Dedifferentiated amniotic fluid mesenchymal stem cell (primary cell): ENCODE measurements around the gene ZNF653.
"Not testable (repeated sequence)": the region's sequence is repeated elsewhere in the genome, so short reads cannot be mapped to it uniquely, and the experiment has no call there.

Source experiments
- DNase-seq: peaks from one replicate; pipeline ENCODE4 v3.0.0-alpha.2; 2016; ENCODE audit errors: extremely low spot score

The ZNF653 gene

DNA sequence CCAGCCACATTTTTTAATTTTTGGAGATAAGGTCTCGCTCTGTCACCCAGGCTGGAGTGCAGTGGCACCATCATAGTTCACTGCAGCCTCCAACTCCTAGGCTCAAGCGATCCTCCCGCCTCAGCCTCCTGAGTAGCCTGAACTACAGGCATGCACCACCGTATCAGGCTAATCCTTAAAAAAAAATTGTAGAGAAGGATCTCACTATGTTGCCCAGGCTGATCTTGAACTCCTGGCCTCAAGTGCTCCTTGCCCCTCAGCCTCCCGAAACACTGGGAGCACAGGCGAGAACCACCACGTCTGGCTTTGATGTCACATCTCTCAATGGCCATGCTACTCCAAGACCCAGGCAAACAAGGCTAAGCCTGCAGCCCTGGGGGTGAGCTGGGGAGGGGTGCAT is 49.0 kb downstream of the ZNF653 start:
- DNase-seq: no peak

GRCh38 chr19:11455233-11455554 is 50.4 kb downstream of the ZNF653 start:
- not testable (repeated sequence) for DNase-seq

- no peak for DNase-seq
These were observed 51.9 kb downstream of the ZNF653 start for GRCh38 chr19:11453468-11454341.

DNA sequence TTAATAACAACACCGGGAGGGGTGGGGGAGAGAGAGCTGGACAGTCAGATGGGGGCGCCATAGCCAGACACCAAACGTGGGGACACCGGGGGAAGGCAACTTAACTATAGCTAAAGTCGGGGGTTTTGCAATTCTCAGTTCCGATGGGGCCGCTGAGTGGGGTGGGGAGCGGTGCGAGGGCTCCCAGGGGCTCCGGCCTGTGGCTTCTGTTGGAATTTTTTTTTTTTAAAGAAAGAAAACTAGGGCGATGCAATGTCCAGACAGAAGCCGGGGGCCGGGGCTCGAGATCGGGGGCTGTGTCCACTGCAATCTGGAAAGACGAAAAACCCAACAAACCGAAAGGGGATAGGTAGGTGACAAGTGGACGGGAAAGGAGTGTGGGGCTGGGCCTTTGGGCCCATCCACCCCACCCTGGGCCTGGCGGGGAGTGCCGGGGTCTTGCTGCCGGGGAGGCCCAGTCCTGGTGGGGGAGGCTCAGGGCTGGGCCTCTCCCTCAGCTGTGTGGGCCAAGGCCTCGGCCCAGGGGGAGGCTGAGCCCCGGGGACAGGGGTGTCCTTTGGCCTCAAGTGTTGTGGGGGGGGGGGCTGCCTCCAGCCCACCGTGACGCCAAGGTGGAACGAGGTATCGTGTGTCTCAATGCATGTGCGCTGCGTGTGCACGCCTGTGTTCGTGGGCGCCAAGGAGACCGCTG is 52.9 kb downstream of the ZNF653 start:
- no peak for DNase-seq

- no peak for DNase-seq
These were observed 53.6 kb downstream of the ZNF653 start for GRCh38 chr19:11451871-11452619.

DNA sequence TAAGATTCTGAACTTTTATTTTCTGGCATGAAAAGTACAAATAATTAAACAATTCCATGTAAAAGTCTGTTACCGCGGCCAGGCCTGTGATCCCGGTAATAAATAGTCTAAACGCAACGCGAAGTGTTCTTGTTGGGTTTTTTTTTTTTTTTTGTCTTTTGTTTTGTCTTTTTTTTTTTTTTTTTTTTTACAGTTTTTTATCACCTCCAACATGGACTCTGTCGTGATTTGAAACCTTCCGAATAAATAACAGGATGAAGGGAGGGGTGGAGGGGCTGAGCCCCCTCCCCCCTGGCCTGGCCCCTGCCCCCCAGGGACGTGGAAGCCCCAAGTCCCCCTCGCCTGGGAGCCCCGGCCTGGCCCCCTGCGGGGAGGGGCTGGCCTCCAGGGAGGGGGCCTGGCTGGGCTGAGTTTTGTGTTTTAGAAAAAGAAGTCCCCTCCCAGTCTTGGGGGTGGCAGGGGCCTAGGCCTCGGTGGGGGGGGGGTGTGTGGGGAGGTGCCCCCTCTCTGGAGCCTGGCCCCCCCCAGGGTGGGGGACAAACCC is 54.2 kb downstream of the ZNF653 start:
- DNase-seq: no peak

DNA sequence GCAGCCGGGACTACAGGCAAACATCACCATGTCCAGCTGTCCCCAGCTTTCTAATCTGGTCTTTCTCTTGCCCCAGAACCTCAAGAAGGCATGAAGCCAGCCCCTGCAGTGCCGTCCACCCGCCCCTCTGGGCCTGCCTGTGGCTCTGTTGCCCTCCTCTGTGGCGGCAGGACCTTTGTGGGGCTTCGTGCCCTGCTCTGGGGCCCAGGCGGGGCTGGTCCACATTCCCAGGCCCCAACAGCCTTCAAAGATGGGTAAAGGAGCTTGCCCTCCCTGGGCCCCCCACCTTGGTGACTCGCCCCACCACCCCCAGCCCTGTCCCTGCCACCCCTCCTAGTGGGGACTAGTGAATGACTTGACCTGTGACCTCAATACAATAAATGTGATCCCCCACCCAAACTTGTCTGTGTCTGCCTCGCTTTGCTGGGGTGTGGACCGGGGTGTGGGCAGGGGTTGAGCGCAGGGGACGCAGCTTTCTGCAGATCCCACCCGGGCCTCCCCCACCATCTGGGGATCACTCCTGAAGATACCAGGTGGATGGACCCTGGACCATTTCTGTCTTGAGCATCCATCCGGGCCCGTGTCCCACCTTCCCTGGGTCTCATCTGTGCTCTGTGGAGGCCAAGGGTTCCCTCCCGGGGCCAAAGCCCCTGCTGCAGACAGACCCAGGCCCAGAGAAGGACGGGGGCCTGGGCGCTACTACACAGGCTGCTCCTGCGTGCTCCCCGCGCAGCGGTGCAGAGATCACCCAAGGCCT is 54.9 kb downstream of the ZNF653 start:
- no peak for DNase-seq

DNA sequence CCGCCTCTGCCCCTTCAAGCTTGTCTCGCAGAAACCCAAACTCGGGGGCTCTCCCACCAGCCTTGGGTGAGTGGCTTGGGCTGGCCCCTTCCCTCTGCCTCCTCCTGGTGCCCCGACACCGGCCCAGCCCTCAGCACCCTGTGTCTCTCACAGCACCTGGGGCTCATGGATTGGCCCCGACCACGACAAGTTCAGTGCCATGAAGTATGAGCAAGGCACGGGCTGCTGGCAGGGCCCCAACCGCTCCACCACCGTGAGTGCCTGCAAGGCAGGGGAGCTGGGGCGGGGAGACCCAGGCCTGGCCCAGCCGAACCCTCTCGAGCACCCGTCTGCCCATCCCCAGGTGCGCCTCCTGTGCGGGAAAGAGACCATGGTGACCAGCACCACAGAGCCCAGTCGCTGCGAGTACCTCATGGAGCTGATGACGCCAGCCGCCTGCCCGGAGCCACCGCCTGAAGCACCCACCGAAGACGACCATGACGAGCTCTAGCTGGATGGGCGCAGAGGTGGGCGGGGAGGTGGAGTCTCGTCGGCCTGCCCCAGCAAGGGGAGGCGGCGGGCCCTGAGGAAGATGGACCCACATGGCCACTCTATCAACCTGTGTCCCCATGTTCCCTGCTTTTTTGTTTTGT is 56.6 kb downstream of the ZNF653 start:
- no peak for DNase-seq

DNA sequence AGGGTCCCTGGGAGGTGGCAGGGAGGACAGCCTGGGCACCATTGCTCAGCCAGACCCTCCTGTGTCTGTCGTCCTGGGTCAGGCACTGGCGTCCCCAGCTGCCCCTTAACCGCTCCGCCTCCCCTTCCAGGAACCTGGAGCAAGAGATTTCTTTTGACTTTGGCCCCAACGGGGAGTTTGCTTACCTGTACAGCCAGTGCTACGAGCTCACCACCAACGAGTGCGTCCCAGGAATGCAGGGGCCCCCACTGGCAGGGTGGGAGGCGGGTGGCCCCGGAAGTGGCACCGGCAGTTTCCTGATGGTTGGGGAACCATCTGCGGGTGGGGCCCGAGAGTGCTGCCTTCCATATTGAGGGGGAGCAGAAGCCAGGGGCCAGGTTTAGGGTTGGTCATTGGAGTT is 57.2 kb downstream of the ZNF653 start:
- DNase-seq: no peak

GRCh38 chr19:11447347-11448262 is 58.0 kb downstream of the ZNF653 start:
- no peak for DNase-seq

DNA sequence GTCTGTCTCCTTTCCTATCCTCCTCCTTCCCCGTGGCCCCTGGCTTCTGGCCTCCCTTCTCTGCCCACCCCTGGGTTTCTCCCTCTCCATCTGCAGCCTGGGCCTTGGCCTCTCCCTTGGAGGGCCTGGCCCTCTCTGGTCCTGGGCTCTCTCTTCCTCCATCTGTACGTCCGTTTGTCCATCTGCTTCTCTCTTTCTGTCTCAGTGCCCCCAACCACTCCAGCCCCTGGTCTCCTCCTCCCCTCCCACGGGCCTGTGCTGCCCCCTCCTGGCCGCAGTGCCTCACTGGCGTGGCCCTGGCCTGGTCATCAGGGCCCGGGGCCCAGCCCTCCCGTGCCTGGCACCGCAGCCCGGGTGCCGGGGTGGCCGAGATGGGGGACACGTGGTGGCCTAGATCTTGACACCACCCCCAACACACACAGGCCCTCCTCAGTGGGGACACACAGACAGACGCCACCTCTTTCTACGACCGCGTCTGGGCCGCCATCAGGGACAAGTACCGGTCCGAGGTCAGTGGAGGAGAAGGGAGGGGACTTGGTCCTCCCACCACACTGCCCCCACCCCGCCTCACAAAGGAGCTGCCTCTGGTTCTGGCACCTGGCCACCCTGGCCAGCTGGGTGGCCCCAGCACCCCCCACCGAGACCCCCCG is 58.9 kb downstream of the ZNF653 start:
- DNase-seq: no peak

DNA sequence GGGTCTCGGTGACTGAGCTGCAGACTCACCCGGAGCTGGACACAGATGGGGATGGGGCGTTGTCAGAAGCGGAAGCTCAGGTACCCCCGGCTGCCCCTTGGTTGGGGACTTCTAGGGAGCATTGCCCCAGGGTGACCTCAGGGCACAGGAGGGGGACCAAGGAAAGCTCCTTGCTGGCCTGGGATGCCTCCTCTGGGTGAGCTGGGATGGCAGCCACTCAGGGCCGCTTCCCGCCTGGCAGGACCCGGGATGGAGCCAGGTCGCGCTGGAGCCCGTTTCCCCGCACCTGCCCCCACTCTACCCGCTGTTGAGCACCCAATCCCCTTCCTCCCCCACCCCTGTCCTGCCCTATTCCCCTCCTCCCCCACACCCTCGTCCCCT is 59.4 kb downstream of the ZNF653 start:
- DNase-seq: no peak

DNA sequence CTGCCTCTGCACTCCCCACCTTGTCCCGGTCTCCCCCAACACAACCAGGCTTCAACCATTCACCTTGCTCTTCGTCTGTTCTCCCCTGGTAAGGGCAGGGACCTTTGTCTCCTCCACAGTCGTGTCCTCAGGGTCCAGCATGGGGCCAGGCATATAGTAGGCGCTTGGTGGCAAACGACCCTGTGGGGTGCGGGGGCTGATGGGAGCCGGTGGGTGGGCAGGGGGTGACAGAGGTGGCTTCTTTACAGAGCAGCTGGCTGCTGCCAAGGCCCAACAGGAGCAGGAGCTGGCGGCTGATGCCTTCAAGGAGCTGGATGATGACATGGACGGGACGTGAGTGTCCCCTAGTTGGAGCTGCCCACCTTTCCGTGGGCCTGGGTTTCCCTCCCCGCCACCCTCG is 60.5 kb downstream of the ZNF653 start:
- DNase-seq: no peak

DNA sequence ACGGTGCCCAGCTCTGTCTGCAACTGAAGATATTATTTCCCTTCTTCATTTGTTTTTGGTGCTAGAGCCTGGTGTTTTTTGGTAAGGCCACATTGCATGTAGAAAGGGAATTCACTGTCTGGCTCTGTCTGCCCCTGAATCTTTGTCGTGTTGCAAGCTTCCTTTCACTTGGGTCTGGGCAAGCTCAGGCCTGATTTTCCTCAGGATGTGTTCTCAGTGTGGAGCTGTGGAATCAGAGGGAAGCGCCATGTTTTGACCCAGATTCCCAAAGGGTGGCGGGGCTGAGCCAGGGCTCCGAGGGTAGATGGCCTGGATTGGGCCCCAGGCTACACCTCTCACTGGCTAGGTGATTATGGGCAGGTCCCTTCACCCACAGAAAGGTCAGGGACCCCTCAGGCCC is 61.6 kb downstream of the ZNF653 start:
- no peak for DNase-seq

DNA sequence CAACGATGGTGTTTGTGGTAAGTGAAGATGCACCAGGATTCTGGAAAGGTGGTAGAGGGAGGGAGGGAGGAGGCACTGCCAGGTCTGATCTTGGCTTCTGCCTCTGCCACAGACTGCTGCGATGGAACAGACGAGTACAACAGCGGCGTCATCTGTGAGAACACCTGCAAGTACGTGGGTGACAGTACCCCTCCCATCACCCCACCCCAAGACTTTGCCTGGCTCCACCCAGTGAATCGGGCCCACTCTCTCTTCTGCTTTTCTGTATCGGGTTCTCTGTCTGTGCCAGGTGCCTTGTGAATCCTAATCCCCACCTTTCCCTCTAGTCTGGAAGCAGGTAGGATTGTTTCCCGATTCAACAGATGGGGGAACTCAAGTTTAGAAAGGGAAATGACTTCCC is 67.7 kb downstream of the ZNF653 start:
- DNase-seq: no peak

- DNase-seq: peak; percentile 15
These were observed 69.8 kb downstream of the ZNF653 start for GRCh38 chr19:11435833-11436313.

DNA sequence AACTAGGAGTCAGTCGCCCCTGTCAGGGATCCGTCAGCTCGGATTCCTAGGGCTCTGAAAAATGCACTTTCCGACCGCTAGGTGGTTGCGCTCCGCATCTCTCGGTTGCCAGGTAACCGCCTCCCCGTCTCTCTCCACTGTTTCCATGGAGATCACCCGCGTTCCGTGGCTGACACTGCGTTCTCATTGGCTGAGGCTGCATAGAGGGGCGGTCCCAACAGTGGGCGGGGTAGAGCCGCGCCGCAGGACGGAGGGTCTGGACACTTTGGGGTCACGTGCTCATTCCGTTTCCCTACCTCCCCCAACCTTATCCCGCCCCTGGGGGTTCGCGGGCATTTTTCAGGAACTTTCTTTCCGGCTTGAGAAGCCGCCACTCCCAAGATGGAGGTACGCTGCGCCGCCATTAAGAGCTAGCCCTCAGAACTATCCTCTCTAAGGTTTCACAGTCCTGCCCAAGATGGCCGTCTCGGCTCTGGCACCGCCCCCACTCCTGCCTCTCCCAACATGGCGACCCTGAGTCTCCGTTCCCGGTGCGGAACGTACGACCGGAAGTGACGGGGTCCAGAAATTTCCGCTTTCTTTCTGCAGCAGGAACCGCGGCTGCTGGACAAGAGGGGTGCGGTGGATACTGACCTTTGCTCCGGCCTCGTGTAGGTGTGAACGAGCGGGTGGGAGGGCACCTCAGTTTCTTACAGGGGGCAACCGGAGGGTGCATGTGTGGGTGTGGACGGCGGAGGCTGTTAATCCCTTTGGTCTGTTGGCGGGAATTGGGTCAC is 70.4 kb downstream of the ZNF653 start, which contains the start of the genes ODAD3 and PRKCSH:
ODAD3 (minus strand) TSS at position 65 of the 776 bp plus-strand sequence. CDS start 105 bp downstream, outside the sequence.
PRKCSH (plus strand) TSS at position 579 of the 776 bp plus-strand sequence. CDS start 483 bp downstream, outside the sequence.
- DNase-seq: peak; percentile 99

- no peak for DNase-seq
These were observed 71.0 kb downstream of the ZNF653 start for GRCh38 chr19:11434703-11435056.
